ENCODE data around the gene UBE2L3.
"Not testable (repeated sequence)": the region's sequence is repeated elsewhere in the genome, so short reads cannot be mapped to it uniquely, and the experiment has no call there.

UBE2L3 gene

DNA sequence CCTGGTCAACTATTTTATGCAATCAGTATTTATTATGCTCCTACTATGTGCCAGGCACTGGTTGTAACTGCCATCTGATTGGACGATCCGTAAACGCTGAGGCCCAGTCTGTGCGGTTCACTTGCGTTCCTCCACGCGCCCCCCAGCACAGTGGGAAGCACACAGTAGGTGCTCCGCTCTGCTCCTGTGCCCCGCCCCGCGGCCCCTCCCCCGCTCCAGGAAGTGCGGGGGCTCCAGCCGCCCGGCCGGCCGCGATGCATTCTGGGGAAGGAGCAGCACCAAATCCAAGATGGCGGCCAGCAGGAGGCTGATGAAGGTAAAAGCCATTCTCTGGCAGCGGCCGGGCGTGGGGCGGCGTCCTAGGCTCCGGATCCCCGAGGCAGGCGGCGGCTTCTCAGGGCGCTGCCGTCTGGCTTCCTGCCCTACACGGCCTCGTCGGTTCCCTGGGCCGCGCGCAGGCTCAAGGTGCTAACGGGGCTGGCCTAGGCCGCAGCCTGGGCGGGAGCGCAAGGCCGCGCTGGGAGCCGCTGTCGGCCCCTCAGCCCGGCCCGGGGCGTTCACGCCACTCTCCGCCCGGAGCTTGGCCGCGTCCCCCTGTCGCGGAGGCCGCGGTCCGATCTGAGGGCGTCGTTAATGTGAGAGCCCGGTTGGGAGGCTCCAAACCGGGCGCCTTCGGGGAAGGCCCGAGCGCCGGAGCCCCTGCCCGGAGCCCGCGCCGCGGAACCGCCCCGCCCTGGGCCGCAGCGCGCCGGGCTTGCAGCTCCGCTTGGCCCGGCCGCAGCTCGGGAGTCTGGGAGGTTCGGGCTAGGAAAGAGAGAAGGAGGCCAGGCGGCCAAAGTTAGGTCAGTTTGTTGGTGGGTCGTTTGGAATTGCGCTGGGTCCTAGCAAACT lies at the start of gene UBE2L3:
UBE2L3 (plus strand) TSS at position 259 of the 891 bp plus-strand sequence; CDS start at position 290, 31 bp downstream.
- DNase-seq (ENCODE audit: low read depth in 1 of 2, low spot score in 1 of 2) = peak; percentile 65 to 79

DNA sequence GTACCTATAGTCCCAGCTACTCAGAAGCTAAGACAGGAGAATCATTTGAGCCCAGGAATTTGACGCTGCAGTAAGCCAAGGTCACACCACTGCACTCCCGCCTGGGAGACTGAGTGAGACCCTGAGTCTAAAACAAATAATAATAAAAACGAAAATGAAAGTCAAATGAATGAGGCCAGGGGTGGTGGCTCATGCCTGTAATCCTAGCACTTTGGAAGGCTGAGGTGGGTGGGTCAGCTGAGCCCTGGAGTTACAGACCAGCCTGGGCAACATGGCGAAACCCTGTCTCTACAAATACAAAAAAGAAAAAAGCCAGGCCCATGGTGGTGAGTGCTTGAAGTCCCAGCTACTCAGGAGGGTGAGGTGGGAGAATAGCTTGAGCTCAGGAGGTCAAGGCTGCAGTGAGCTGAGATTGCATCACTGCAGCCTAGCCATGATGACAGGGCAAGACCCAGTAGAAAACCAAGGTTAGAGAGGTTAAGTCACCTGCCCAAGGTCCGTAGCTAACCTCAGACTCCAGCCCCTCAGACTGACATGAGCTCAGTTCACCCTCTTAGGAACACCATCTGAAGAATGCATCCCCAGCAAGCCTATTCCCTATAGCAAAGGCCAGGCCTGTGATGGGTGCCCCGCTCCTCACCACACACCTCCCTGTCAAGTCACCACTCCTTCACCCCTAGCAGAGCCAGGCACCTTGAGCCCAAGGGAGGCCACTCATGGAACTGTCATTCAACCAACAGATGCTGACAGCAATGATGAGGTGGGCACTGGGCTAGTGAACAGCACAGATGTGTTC lies 40.6 kb upstream of the UBE2L3 start:
- not testable (repeated sequence) for DNase-seq (ENCODE audit: low read depth in 1 of 2, low spot score in 1 of 2)

DNA sequence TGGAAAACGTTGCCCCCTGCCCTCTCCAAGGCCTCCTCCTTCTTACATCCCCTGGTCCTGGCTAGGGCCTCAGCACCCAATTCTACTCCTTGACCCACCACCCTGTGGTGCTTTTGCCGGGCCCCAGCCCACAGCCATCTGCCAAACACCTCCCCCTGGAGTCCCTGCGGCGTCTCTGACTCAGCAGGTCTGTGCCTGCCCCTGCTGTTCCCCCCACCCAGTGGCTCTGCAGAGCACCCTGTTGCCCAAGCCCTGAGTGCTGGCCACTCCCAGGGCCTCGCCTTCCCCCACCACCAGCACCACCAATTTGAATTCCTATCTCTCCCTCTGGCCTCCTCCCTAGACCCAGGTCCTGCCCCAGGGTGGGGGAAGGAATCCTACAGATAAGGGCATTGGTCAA lies 36.0 kb upstream of the UBE2L3 start:
- DNase-seq (ENCODE audit: low read depth in 1 of 2, low spot score in 1 of 2) = not testable (repeated sequence)

DNA sequence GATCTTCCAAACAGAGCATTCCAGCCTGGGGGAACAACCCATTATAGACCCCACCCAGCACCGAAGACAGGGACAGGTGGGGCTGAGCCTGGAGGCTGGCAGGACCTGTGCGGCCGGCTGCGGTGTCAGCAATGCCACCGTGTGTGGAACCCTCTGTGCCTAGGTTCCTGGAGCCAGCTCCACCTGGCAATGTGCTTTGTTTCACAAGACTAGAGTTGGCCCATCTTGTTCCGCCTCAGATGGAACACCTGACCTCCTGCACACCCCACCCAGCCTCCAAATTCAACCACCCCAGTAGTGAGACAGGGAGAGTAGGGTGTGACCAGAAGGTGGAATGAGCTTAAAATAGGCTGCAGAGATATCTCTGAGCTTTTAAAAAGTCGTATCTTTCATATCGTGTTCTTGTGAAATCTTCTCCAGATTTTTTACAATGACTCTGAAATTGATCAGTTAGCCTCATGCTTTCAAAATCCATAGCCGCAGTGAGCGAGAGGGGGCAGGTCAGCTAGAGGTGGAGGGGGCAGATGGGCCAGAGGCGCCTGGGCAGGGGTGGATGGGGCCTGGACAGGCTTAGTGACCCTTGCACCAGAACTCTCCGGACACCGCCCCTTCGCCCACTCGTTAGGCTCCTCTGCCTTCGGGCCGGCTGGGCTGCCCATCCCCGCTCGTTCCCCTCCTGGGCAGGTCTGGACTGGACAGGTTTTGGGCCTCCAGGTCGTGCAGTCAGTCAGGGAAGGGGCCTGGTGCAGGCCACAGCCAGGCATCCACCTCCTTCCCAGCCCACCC lies 34.5 kb upstream of the UBE2L3 start:
- DNase-seq (ENCODE audit: low read depth in 1 of 2, low spot score in 1 of 2) = not testable (repeated sequence)

DNA sequence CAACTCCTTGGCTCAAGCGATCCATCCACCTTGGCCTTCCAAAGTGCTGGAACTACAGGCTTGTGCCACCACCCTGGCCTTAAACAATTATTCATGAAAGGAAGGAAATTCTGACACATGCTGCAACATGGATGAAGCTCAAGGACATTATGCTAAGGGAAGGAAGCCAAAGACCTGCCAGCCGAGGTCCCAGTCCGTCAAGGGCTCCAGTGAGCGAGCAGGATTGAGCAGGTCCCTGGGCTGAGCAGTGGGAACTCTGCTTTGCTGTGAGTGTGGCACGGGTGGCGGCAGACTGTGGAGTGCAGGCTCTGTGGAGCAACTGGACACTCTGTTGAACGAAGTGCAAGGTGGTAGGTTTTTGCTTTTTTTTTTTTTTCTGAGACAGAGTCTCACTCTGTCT lies 27.7 kb upstream of the UBE2L3 start:
- not testable (repeated sequence) for DNase-seq (ENCODE audit: low read depth in 1 of 2, low spot score in 1 of 2)

DNA sequence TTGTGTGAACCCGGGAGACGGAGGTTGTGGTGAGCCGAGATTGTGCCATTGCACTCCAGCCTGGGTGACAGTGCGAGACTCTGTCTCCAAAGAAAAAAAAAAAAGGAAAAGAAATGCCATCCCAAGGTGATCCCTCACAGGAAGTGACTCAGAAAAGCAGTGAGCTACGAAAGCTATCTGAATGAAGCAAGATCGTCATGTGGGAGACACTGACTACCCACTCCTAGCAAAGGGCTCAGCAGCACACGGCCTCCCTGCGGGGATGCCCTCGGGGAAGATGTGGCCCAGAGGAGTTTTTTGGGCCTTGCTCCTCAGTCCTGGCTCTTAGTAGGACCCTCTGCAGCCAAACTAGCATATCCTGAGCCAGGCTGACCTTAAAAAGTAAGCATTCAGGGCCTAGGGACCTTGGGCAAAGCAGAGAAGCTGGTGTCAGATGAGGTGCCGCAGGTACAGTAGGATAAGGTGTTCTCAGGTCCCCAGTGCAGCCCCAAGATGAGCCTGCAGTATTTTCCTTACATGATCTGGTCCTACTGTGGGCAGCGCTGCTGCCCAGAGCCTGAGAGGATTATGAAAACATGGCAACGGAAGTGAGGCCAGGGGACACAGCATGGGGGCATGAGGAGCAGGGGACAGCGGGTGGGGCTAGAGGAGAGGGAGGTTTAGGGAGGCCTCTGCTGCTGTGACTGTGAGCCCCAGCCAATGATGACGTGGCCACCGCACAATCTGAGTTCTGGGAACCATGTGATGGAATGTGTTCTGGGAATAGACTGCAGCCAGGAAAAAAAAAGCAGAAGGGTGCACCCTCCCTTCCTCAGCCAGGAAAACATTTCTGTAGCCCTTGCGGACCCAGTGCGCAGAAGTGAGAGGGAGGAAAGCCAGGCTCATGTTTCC lies 22.8 kb upstream of the UBE2L3 start:
- DNase-seq (ENCODE audit: low read depth in 1 of 2, low spot score in 1 of 2) = not testable (repeated sequence)

DNA sequence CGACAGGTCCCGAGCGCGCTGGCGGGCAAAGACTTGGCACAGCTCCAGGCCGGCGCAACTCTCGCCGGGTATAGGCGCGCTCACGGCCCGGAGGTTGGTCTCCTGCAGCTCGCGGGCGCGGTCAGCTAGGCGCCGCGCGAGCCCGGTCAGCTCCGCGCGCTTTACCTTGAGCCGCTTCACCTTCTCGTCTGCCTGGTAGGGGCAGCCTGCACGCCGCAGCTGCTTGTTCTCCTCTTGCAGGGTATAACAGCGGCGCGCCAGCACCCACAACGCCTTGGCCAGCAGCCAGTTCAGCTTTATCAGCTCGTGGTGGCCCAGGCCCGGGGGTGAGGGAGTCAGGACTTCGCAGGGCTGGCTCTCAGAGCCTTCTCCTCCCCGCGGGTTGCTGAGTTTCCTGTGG lies 18.0 kb upstream of the UBE2L3 start:
- DNase-seq (ENCODE audit: low read depth in 1 of 2, low spot score in 1 of 2) = not testable (repeated sequence)

DNA sequence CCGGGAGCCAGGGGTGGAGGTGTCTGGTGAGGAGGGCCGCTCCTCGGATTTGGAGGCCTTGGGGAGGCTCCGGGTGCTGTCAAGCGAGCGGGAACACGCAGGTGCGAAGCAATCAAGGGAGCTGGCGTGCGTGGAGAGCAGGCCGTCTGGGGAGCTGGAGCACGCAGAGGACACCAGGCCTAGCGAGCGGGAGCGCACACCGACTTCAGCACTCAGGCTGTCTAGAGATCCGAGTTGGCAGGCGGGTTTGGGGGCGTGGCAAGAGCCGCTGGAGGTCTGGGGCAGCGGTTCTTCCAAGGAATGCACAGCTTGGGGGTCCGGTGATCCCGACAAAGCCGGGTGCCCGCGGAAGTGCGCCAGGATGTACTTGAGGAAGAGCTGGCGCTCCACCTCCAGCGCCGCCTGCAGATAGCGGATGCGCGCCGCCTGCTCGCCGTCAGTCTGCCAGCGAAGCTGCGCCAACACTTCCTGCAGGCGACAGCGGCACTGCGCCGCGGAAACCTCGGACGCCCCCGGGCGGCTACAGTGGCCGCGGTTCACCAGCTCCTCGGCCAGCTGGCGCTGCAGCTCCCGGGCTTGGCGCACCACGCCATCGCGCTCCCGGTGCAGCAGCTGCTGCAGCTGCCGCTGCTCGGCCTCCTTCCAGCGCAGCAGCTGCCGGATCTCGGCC lies 17.4 kb upstream of the UBE2L3 start:
- DNase-seq (ENCODE audit: low read depth in 1 of 2, low spot score in 1 of 2) = not testable (repeated sequence)

DNA sequence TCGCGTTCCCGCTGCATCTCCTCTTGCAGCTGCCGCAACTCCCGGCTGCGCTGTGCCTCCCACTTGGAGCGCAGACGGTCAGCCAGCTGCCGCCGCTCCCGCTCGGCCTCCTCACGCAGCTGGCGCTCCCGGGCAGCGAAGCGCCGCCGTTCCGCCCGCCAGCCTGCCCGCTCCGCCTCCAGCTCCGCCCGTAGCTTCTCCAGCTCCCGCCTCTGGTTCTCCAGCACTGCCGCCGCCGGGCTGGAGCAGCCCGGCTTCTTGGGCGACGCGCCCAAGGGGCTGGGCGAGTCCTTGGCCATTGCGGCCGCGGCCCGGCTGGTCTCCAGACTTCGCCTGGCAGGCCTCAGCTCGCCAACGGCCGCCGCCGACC lies 16.9 kb upstream of the UBE2L3 start:
- not testable (repeated sequence) for DNase-seq (ENCODE audit: low read depth in 1 of 2, low spot score in 1 of 2)

DNA sequence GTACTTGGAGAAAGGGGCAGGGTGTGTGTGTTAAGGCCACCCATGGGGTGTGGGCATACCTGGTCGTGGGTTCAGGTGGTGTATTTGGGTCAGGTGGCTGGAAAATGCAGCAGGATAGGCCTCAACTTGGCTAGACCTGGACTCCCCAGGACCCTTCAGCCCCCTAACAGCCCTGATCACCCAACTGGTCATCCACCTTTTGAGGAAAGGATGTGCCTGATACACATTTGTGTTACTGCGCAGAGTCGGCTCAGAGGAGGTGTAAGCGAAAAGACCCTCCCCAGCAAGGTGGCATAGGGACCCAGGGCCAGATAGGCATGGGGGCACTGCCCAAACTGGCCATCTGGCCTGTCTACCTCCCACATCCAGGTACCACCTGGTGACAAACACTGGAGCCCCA lies 16.2 kb upstream of the UBE2L3 start, which contains the start of gene RIMBP3C:
RIMBP3C (minus strand) TSS at position 101 of the 400 bp plus-strand sequence. CDS start 485 bp downstream, outside the sequence.
- not testable (repeated sequence) for DNase-seq (ENCODE audit: low read depth in 1 of 2, low spot score in 1 of 2)

DNA sequence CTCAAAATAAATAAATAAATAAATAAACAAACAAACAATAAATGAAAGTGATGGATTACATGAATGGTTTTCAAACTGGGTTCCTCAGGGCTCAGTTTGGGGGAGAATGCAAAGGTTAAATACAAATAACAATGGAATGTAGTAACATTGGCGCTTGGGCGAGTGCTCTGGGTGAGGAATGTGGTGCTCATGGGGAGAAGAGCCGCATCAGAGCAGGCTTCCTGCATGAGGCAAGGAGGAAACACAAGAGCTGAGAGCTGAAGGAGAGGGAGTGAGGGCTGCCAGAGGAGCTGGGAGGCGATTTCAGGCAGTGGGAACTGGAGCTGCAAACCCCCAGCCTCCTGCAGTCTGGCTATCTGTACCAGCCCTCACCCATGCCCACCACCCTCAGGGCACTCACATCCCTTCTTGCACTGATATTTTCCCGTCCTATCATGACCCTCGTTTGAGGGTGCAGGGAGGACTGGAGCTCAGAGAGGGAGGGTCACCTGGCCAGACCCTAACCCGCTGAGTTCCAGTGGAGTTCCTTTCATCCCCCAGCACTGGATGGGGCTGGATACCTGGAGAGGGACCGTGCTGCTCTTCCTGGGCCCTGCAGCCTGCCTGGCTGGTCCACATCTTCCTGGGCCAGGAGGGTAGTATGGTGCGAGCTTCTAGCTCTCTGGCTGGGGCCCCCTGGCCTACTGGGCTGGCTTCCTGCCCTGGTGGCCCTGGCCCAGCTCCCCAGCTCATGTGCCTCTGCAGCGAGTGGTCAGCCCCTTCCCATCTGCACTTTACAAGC lies 8.0 kb upstream of the UBE2L3 start:
- DNase-seq (ENCODE audit: low read depth in 1 of 2, low spot score in 1 of 2) = not testable (repeated sequence)

DNA sequence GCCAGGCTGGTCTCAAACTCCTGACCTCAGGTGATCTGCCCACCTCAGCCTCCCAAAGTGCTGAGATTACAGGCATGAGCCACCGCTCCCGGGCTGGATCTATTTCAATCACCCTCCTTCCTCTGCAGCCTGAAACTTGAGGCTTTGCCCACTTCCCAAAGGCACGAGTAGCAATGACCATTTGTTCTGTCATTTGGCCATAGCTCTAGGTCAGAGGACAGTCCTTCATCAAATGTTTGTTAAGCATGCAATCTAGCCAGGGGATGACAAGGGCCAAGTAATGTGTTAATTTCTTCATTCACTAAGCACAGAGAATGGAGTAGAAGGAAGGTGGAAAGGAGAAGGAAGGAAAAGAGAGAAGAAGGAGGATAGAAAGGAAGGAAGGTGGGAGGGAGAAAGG lies 6.9 kb upstream of the UBE2L3 start:
- DNase-seq (ENCODE audit: low read depth in 1 of 2, low spot score in 1 of 2) = not testable (repeated sequence)

DNA sequence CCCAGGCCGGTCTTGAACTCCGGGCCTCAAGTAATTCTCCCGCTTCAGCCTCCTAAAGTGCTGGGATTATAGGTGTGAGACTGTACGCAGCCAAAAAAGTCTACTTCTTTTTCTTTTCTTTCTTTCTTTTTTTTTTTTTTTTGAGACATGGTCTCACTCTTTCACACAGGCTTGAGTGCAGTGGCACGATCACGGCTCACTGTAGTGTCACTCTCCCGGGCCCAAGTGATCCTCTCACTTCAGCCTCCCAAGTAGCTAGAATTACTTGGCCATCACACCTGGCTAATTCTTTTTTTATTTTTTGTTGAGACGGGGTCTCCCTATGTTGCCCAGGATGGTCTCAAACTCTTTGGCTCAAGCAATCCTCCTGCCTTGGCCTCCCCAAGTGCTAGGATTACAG lies 3.6 kb upstream of the UBE2L3 start:
- DNase-seq (ENCODE audit: low read depth in 1 of 2, low spot score in 1 of 2) = no peak

DNA sequence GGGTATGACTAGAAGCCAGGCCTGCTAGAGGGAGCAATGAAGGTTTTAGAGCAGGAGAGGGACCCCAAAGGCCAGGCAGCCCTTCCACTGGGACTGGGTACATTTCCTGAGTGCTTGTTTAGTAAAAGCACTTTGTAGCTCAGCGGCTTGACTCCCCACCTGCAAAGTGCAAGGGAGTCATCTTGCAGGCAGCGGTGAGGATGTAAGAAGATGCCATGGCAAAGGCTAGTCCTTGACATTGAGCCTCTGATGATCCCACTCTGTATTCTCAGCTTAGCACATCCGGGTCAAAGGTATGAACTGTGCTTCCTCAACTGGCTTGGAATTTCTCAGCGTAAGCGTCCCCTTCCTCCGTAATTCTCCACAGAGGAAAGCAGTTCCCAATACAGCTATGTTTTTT lies 3.1 kb upstream of the UBE2L3 start:
- DNase-seq (ENCODE audit: low read depth in 1 of 2, low spot score in 1 of 2) = no peak

DNA sequence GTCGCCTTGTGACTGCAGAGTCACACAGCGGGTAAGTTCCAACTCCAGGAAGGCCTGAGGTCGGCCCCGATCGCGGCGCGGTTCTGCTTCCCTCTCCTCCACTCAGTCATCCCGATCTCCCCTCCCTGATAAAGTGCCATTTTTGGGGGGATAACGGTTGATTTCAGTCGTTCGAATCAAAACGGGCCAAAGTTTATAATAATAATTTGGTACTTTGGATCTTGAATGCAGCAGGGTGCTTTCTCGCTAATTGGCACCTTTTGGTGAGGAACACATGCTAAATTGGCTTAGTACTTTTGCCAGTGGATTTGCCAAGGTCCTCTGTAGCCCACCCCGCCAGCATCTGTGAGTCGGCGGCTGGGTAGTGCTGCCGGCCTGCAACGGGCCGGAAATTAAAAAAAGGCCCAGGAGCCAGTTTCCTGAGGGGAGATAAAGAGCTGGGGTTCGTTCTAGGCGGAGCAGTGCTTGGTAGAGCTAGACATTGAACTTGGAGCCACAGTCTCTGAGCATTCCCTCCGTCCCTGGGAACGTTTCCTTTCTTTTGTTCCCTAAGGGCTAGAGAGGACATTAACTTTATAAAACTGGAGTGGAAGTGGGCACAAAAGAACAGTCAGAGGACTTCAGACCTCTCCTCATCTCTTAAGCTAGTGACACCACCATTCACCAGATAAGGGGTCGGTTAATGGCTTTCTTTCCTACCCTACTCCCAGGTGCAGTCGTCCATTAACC lies 997 bp downstream of the UBE2L3 start:
- DNase-seq (ENCODE audit: low read depth in 1 of 2, low spot score in 1 of 2) = no peak

DNA sequence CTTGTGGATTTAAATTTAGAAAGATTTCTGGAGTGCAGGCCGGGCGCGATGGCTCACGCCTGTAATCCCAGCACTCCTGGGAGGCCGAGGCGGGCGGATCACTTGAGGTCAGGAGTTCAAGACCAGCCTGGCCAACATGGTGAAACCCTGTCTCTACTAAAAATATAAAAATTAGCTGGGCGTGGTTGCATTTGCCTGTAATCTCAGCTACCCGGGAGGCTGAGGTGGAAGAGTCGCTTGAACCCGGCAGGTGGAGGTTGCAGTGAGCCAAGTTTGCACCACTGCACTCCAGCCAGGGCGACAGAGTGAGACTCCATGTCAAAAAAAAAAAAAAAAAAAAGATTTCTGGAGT lies 1.5 kb downstream of the UBE2L3 start:
- not testable (repeated sequence) for DNase-seq (ENCODE audit: low read depth in 1 of 2, low spot score in 1 of 2)

DNA sequence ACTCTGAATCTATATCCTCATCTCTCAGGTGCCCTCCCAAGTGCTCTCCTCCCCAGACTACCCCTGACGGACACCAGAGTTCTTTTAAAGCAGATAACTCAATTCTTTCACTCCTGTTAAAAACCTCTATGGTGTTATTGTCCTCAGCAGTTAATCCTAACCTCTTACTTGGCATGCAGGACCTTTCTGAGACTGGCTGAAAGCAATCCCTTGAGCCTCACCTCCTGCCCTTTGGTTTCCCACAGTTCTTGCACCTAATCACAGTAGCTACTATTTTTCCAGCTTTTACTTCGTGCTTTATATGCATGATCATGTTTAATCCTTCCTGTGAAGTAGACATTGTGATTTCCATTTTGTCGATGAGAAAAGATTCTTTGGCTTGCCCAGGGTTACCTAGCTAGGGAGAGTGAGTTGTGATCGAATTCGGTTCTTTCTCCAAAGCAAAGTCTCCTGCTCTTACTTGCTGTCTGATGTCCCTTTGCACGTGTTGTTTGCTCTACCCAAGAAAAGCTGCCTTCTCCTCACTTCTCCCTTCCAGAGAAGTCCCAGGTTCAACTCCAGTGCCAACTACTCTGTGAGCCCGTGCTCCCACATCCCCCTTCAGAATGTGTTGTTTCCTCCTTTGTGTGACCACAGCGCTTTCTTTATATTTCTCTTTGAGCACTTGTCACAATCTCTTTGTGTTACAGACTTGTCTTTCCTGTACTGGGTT lies 2.1 kb downstream of the UBE2L3 start:
- DNase-seq (ENCODE audit: low read depth in 1 of 2, low spot score in 1 of 2) = no peak

DNA sequence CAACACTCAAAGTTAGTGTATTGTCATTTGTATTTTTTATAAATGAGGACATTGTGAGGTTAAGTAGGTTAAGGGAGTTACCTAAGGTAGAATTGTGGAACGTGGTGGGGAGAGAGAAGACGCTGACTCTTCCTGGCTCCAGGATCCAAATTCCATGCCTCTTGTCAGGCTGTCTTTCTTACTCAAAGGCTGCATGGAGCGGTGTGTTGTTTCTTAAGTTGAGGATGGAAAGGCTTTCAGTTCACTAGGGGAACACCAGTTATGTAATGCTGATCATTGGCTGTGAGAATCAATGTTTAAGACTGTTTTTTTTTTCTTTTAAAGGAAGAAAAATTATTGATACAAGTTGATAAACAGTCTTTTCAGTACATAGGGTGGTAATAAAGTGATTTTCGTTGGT lies 2.9 kb downstream of the UBE2L3 start:
- no peak for DNase-seq (ENCODE audit: low read depth in 1 of 2, low spot score in 1 of 2)

Measured in activated CD4-positive, alpha-beta T cell treated with anti-CD3 and anti-CD28 coated beads, Interleukin-2, amount 50 U/mL, for 24 hours (primary cell).